HG03280 (cell line): ENCODE results near the gene PPP2R2B.

Experiments used
- ATAC-seq: cut with Tn5 transposase; IDR thresholded peaks from one replicate; pipeline ENCODE4 v1.9.1; 2021; ENCODE audit warnings: mild to moderate bottlenecking, moderate library complexity; ENCODE audit not compliant: unreplicated experiment

The PPP2R2B gene

GRCh38 chr5:146789712-146790653 is 88.6 kb downstream of the PPP2R2B start:
- ATAC-seq = no peak

GRCh38 chr5:146788898-146789297 is 89.7 kb downstream of the PPP2R2B start:
- ATAC-seq = no peak

DNA sequence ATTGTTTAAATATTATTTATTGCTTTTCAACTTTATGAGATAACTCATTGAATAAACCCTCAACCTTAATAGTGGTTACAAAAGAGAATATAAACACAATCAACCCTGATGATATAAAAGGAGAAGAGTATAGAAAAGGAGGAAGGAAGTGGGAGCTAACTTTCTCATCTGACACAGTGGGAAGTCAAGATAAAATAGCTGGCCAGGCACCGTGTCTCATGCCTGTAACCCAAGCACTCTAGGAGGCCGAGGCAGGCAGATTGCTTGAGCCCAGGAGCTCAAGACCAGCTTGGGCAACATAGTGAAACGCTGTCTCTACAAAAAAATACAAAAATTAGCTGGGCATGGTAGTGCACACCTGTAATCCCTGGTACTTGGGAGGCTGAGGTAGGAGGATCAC is 93.5 kb downstream of the PPP2R2B start:
- ATAC-seq = no peak

DNA sequence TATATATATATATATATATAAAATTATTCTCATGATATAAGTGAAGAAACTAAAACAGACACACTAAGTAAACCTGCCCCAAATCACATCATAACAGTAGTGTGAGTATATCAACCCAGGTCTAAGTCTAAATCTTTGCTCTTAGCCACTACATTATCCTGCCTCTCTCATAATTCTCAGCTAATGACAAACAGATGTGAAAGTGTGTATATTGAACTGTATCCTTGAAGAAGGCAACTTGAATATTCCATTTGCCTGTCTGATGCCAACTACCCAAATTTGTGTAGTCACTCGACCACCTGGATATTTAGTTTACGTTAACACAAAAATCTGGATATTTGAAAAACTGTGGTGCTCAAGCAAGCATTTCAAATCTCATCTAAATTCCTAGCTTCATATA is 97.4 kb downstream of the PPP2R2B start:
- no peak for ATAC-seq

- ATAC-seq = no peak
Observed at GRCh38 chr5:146779211-146779869, 99.2 kb downstream of the PPP2R2B start.

- ATAC-seq = no peak
Observed at GRCh38 chr5:146778795-146779194, 99.8 kb downstream of the PPP2R2B start.

- ATAC-seq = no peak
Observed at GRCh38 chr5:146778261-146778660, 100.3 kb downstream of the PPP2R2B start.

- no peak for ATAC-seq
Observed at GRCh38 chr5:146772881-146773466, 105.6 kb downstream of the PPP2R2B start.

GRCh38 chr5:146770980-146771379 is 107.6 kb downstream of the PPP2R2B start:
- no peak for ATAC-seq

DNA sequence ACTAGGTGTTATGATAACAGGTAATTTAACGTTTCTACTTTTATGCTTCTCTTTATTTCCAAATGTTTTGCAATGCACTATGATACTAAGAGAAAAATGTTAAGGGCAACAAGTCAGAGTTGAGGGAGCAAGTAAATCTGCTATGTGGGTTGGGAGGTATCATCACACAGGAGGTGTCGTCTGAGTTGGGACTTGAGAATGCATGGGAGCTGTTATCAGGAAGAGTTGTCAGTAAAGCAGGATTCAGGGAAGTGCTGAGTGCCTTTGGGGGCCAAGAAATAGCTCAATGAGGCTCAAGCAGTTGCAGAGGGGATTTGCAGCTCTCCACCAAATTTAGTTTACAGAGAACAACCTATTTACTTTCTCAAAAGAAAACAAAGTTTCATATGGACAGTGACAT is 108.0 kb downstream of the PPP2R2B start:
- no peak for ATAC-seq

DNA sequence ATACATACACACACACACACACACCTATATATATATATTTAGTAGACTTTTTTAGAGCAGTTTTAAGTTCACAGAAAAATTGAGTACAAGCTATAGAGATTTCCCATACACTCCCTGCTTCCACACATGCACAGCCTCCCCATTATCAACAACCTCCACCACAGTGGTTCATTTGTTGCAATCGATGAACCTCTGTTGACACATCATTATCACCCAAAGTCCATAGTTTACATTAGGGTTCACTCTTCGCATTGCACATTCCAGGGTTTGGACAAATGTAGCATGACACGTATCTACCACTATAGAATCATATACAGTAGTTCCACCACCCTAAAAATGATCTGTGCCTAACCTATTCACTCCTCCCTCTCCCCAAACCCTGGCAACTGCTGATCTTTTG is 111.0 kb downstream of the PPP2R2B start:
- ATAC-seq = no peak

DNA sequence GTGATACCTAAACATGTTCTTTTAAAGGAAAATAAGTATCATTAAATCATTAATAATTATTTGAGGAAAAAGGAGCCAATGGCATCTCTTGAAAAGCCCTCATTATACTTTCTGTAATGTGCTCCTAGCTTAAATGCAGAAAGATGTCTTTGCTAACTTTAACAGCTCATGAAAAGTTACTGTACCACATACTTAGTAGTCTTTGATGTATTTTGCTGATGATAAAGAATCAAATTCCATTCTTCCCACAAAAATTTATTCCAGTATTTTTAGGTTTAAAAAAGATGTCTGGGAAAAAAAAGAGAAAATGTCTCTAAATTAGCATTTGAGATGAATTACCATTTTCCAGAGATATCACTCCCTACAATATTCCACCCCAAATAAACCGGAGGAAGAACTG is 112.5 kb downstream of the PPP2R2B start:
- ATAC-seq = no peak

DNA sequence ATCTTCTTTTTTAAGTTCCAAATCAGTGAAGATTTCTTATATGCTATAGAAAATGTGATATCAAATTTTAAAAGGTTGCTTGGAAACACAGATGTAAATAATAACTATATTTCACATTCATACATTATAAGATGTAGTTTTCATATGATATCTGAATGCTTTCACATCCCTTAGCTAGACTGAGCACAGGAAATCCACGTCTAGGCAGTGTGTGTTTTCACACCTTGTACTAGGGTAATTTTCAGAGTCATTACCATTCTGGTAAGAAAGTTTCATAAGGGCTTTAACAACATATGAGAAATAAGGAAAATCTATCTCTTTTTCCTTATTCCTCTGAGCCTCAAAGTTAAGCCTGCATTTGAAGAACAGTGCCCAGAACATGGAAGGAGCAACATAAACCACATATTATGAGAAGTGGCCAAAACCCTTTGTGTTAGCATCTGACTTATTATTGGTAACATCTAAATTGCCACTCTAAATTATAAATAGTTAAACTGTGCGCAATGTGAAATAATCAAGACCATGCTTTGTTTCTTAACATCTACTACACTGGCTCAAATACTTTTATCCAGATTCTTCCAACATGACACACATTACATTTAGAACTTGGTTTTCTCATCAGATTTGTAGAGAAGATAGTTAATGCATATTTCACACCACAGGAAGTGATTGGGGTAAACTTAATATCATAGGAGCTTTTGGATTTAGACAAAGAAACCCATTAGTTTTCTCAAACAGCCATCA is 113.3 kb downstream of the PPP2R2B start:
- no peak for ATAC-seq

- ATAC-seq = no peak
Observed at GRCh38 chr5:146762830-146763229, 115.7 kb downstream of the PPP2R2B start.

GRCh38 chr5:146761811-146762210 is 116.7 kb downstream of the PPP2R2B start:
- no peak for ATAC-seq

- ATAC-seq = no peak
Observed at GRCh38 chr5:146758938-146759337, 119.6 kb downstream of the PPP2R2B start.

DNA sequence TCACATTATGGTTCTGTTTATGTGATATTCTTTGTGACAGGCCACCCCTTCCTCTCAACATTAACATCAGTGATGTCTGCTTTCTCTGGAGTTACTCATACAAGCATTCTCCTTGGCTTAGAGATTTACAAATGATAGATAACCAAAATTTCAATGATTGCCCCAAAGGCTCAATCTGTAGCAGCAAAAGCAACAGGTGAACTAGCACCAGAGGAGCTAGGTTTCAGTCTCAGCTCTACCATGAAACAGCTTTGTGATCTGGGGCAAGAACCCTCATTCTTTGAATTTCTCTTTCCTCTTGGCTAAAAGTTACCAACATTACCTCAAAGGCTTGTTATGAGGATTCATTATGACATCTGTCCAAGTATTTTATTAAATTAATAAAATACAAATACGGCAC is 120.5 kb downstream of the PPP2R2B start:
- ATAC-seq = no peak

DNA sequence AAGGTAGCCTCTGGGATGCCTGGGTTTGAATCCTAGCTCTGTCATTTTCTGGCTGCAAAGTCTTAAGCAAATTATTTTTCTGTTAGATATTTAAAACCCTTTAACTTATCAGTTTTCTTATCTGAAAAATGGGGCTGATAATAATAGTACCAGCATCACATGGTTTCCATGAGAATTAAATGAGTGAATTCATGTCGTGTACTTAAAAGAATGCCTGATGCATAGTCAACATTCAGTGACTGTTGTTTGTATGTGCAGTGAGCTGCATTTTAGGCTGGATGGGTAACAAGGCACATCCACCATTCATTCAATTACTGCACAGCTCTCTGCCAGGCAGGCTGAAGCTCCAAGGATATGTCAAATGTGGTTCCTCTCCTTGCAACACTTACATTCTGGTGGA is 122.0 kb downstream of the PPP2R2B start:
- no peak for ATAC-seq

GRCh38 chr5:146755793-146756192 is 122.8 kb downstream of the PPP2R2B start:
- no peak for ATAC-seq

GRCh38 chr5:146754621-146755020 is 123.9 kb downstream of the PPP2R2B start:
- no peak for ATAC-seq

DNA sequence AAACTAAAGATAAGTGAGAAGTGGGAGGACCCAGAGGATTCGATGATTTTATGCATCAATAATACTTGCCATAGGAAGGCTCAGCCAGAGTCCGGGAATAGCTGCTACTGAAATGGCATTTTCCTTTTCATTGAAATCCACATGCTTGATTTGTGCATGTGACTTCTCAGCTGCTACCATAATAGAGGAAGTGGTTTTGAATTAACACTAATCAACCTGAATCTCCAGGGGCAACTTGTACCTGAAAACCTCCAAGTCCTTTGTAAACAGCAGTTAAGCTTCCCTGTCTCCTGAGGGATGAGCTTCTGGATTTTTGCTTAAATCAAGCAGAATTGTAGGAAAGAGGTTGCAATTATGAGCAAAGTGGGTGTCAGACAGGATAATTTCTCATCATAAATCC is 124.9 kb downstream of the PPP2R2B start:
- no peak for ATAC-seq
